ENCODE data around the gene HSD17B14. TPM values are rescaled to one million over a fixed set of nuclear protein-coding genes. Genes with fewer than 3 reads are reported as not detected.

HSD17B14 gene
- total and polyA plus RNA-seq, 2 donors (not counting 1 experiment from before 2014, with no cell fraction given): 4.5 to 11.1 TPM

GRCh38 chr19:48795685-48796070, 40.6 kb downstream of the HSD17B14 start:
- no peak overlapping the region for H3K4me2 ChIP-seq (ENCODE audit: extremely low read depth, insufficient read depth, low read length)
- no peaks in the 10 kb centered on the region for H3K27me3 ChIP-seq (ENCODE audit: control insufficient read depth, insufficient read depth, low read length)
- TF ChIP-seq EZH2 (IDR thresholded peaks at IDR 0.05; ENCODE audit: low read length, missing control alignments): no peak
- TF ChIP-seq, protein P1, sequence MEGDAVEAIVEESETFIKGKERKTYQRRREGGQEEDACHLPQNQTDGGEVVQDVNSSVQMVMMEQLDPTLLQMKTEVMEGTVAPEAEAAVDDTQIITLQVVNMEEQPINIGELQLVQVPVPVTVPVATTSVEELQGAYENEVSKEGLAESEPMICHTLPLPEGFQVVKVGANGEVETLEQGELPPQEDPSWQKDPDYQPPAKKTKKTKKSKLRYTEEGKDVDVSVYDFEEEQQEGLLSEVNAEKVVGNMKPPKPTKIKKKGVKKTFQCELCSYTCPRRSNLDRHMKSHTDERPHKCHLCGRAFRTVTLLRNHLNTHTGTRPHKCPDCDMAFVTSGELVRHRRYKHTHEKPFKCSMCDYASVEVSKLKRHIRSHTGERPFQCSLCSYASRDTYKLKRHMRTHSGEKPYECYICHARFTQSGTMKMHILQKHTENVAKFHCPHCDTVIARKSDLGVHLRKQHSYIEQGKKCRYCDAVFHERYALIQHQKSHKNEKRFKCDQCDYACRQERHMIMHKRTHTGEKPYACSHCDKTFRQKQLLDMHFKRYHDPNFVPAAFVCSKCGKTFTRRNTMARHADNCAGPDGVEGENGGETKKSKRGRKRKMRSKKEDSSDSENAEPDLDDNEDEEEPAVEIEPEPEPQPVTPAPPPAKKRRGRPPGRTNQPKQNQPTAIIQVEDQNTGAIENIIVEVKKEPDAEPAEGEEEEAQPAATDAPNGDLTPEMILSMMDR (conservative IDR thresholded peaks at IDR 0.05 in 1 of 2, IDR thresholded peaks at IDR 0.05 in 1 of 2; ENCODE audit: low read depth in 1 of 2, low read length in 2 of 2): no peak
- H3K79me2 ChIP-seq (ENCODE audit: control insufficient read depth, insufficient read depth, low read length): no peaks in the 10 kb centered on the region
- no peak overlapping the region for H3K9ac ChIP-seq (ENCODE audit: insufficient read depth, low read length)
- H3K4me1 ChIP-seq (ENCODE audit: control insufficient read depth, extremely low read depth, insufficient read depth, low read length): peaks cover 3% of the 10 kb centered on the region
- peak overlapping the region; percentile 9 for H3K27ac ChIP-seq (ENCODE audit: insufficient read depth, low read length)
- no peak overlapping the region for H3K4me3 ChIP-seq (replicated peaks in 1 of 4; ENCODE audit: control extremely low read depth in 1 of 4, insufficient read depth in 1 of 4, low read depth in 3 of 4, low read length in 4 of 4)
- peaks cover 1% of the 10 kb centered on the region for H3K36me3 ChIP-seq (ENCODE audit: control insufficient read depth, insufficient read depth, low read length)
- no peak for DNase-seq (ENCODE audit: low read depth in 2 of 2)
- no peaks in the 10 kb centered on the region for H4K20me1 ChIP-seq (ENCODE audit: control insufficient read depth, extremely low read depth, insufficient read depth, low read length)
- H2AFZ ChIP-seq (ENCODE audit: low read length): no peak overlapping the region
- no peaks in the 10 kb centered on the region for H3K9me3 ChIP-seq (ENCODE audit: control insufficient read depth, insufficient read depth, low read depth, low read length)

GRCh38 chr19:48795055-48795684, 41.1 kb downstream of the HSD17B14 start:
- peak overlapping the region; percentile 39 to 60 (median 54) for H3K4me3 ChIP-seq (replicated peaks in 1 of 4; ENCODE audit: control extremely low read depth in 1 of 4, insufficient read depth in 1 of 4, low read depth in 3 of 4, low read length in 4 of 4)
- H3K4me2 ChIP-seq (ENCODE audit: extremely low read depth, insufficient read depth, low read length): peak overlapping the region; percentile 96
- no peaks in the 10 kb centered on the region for H3K79me2 ChIP-seq (ENCODE audit: control insufficient read depth, insufficient read depth, low read length)
- H2AFZ ChIP-seq (ENCODE audit: low read length): peak overlapping the region; percentile 91
- peak overlapping the region; percentile 61 for H3K27ac ChIP-seq (ENCODE audit: insufficient read depth, low read length)
- peaks cover 1% of the 10 kb centered on the region for H3K36me3 ChIP-seq (ENCODE audit: control insufficient read depth, insufficient read depth, low read length)
- no peaks in the 10 kb centered on the region for H4K20me1 ChIP-seq (ENCODE audit: control insufficient read depth, extremely low read depth, insufficient read depth, low read length)
- no peaks in the 10 kb centered on the region for H3K27me3 ChIP-seq (ENCODE audit: control insufficient read depth, insufficient read depth, low read length)
- H3K9ac ChIP-seq (ENCODE audit: insufficient read depth, low read length): peak overlapping the region; percentile 59
- peak; percentile 93 for DNase-seq (ENCODE audit: low read depth in 2 of 2)
- H3K4me1 ChIP-seq (ENCODE audit: control insufficient read depth, extremely low read depth, insufficient read depth, low read length): peaks cover 3% of the 10 kb centered on the region
- no peaks in the 10 kb centered on the region for H3K9me3 ChIP-seq (ENCODE audit: control insufficient read depth, insufficient read depth, low read depth, low read length)
- TF ChIP-seq, protein P1 (conservative IDR thresholded peaks at IDR 0.05 in 1 of 2, IDR thresholded peaks at IDR 0.05 in 1 of 2; ENCODE audit: low read depth in 1 of 2, low read length in 2 of 2): peak; percentile 81 to 84
- no peak for TF ChIP-seq EZH2 (IDR thresholded peaks at IDR 0.05; ENCODE audit: low read length, missing control alignments)

GRCh38 chr19:48794291-48794690, 42.0 kb downstream of the HSD17B14 start:
- no peak for TF ChIP-seq EZH2 (IDR thresholded peaks at IDR 0.05; ENCODE audit: low read length, missing control alignments)
- TF ChIP-seq, protein P1 (conservative IDR thresholded peaks at IDR 0.05 in 1 of 2, IDR thresholded peaks at IDR 0.05 in 1 of 2; ENCODE audit: low read depth in 1 of 2, low read length in 2 of 2): no peak
- H3K4me2 ChIP-seq (ENCODE audit: extremely low read depth, insufficient read depth, low read length): no peak overlapping the region
- no peak overlapping the region for H2AFZ ChIP-seq (ENCODE audit: low read length)

More at GRCh38 chr19:48794291-48794690, 42.0 kb downstream of the HSD17B14 start:
- DNase-seq (ENCODE audit: low read depth in 2 of 2): no peak
- Histone ChIP-seq H3K4me3 (replicated peaks in 1 of 4; ENCODE audit: control extremely low read depth in 1 of 4, insufficient read depth in 1 of 4, low read depth in 3 of 4, low read length in 4 of 4) (no peak overlapping the region), H4K20me1 (ENCODE audit: control insufficient read depth, extremely low read depth, insufficient read depth, low read length) (no peaks in the 10 kb centered on the region), H3K9me3 (ENCODE audit: control insufficient read depth, insufficient read depth, low read depth, low read length) (no peaks in the 10 kb centered on the region), H3K27me3 (ENCODE audit: control insufficient read depth, insufficient read depth, low read length) (no peaks in the 10 kb centered on the region), H3K9ac (ENCODE audit: insufficient read depth, low read length) (no peak overlapping the region), H3K36me3 (ENCODE audit: control insufficient read depth, insufficient read depth, low read length) (peaks cover under 1% of the 10 kb centered on the region), H3K79me2 (ENCODE audit: control insufficient read depth, insufficient read depth, low read length) (no peaks in the 10 kb centered on the region), H3K4me1 (ENCODE audit: control insufficient read depth, extremely low read depth, insufficient read depth, low read length) (peaks cover 3% of the 10 kb centered on the region), H3K27ac (ENCODE audit: insufficient read depth, low read length) (no peak overlapping the region)
